Activated CD8-positive, alpha-beta T cell treated with anti-CD3 and anti-CD28 coated beads, Interleukin-2, amount 10 ng/mL, durations not matched to agents 7 days and 5 days (primary cell): ENCODE measurements around the gene DOP1A. TPM values are rescaled to one million over a fixed set of nuclear protein-coding genes. Genes with fewer than 3 reads are reported as not detected.

Source experiments
- ATAC-seq: fragments of 150-1000 bp; cut with Tn5 transposase; one replicate; pipeline ENCODE4 v1.10.0; 2021; ENCODE audit warnings: moderate library complexity
- CTCF ChIA-PET: fragments of 350-600 bp; sonication (Branson Sonifier 250); formaldehyde crosslinking; loops from one replicate; lab custom pipeline; 2021; ENCODE audit warnings: antibody characterized with exemption; lab: Charles Lee
- POLR2A ChIA-PET: fragments of 350-600 bp; sonication (Branson Sonifier 250); formaldehyde crosslinking; loops from one replicate; lab custom pipeline; 2021; ENCODE audit warnings: antibody characterized with exemption; lab: Charles Lee
- DNase-seq: peaks from one replicate; pipeline ENCODE4 v3.0.0-alpha.2; 2020
- H3K27ac Mint-ChIP-seq: one replicate; pipeline ENCODE4 v1.8.0; 2021; ENCODE audit warnings: mild to moderate bottlenecking, mixed read lengths
- H3K27me3 Mint-ChIP-seq: one replicate; pipeline ENCODE4 v1.8.0; 2021; ENCODE audit warnings: low read depth, mixed read lengths
- H3K36me3 Mint-ChIP-seq: one replicate; pipeline ENCODE4 v1.8.0; 2021; ENCODE audit warnings: low read depth, mixed read lengths
- H3K4me1 Mint-ChIP-seq: one replicate; pipeline ENCODE4 v1.8.0; 2021; ENCODE audit warnings: low read depth, mixed read lengths
- H3K4me3 Mint-ChIP-seq: one replicate; pipeline ENCODE4 v1.8.0; 2021; ENCODE audit warnings: mild to moderate bottlenecking, mixed read lengths
- H3K9me3 Mint-ChIP-seq: one replicate; pipeline ENCODE4 v1.8.0; 2022; ENCODE audit warnings: mixed read lengths; ENCODE audit not compliant: insufficient read depth
- total RNA-seq, 2 experiments: library from RNA; stranded (reverse); gene quantifications; one replicate each; pipeline ENCODE4 v1.2.3, GENCODE V29; 2021

DOP1A gene
- total RNA-seq, 2 experiments from 2014 or later, result 14.9 to 18.9 TPM

GRCh38 chr6:83215131-83216047, 147.9 kb downstream of the DOP1A start:
- Mint-ChIP-seq H3K36me3 (no peaks in the 10 kb centered on the region), H3K4me1 (no peaks in the 10 kb centered on the region), H3K27me3 (peaks cover 18% of the 10 kb centered on the region), H3K27ac (no peak overlapping the region), H3K9me3 (no peaks in the 10 kb centered on the region), H3K4me3 (no peak overlapping the region)
- ChIA-PET POLR2A (no interaction called here), CTCF (interaction anchor here (0.6 to 11.5 kb wide), 28 partner anchors 11 to 299 kb away, joined by 3 to 272 read pairs (median 4); partner anchors contain the start of genes DOP1A, PGM3, PRSS35 and RWDD2A)
- DNase-seq (peak; percentile 73), ATAC-seq (peak; percentile 91)

- H3K9me3 Mint-ChIP-seq, result no peaks in the 10 kb centered on the region
- no peaks in the 10 kb centered on the region for H3K4me1 Mint-ChIP-seq
- no peak for ATAC-seq
- peaks cover 13% of the 10 kb centered on the region for H3K27me3 Mint-ChIP-seq
- H3K27ac Mint-ChIP-seq, result no peak overlapping the region
- ChIA-PET CTCF (interaction anchor here (2.6 to 11.5 kb wide), 3 partner anchors 33 to 296 kb away, joined by 8 to 272 read pairs (median 25); partner anchors contain the start of genes DOP1A, PRSS35 and UBE3D), POLR2A (no interaction called here)
- no peak for DNase-seq
- H3K36me3 Mint-ChIP-seq, result no peaks in the 10 kb centered on the region
- H3K4me3 Mint-ChIP-seq, result no peak overlapping the region
Observed at GRCh38 chr6:83216806-83217205, 149.3 kb downstream of the DOP1A start.

Other genes starting within 250 kb of the DOP1A start
- 1 to 10 TPM; 4.4 to 5.0 TPM for gene UBE3D, start 1.8 kb upstream of the DOP1A start, total RNA-seq
- gene PGM3, start 125.6 kb downstream of the DOP1A start, total RNA-seq, result 1 to 10 TPM; 9.3 to 10.0 TPM
- gene RWDD2A, start 125.7 kb downstream of the DOP1A start, total RNA-seq, result under 1 TPM; 0.57 to 0.87 TPM